Stimulated activated CD4-positive, alpha-beta T cell treated with anti-CD3 and anti-CD28 coated beads, Interleukin-15, amount 100 ng/mL, for 1 hour (primary cell): ENCODE data around the gene FCHSD1.
A peak's percentile ranks its signal among the peaks of the same experiment; 100 is the strongest.

Experiments used
- DNase-seq, 2 donors: peaks; one replicate each; pipeline ENCODE4 v3.0.0-alpha.2; 2020; ENCODE audit warnings: low read depth in 1 of 2, low spot score in 1 of 2

Gene FCHSD1

DNA sequence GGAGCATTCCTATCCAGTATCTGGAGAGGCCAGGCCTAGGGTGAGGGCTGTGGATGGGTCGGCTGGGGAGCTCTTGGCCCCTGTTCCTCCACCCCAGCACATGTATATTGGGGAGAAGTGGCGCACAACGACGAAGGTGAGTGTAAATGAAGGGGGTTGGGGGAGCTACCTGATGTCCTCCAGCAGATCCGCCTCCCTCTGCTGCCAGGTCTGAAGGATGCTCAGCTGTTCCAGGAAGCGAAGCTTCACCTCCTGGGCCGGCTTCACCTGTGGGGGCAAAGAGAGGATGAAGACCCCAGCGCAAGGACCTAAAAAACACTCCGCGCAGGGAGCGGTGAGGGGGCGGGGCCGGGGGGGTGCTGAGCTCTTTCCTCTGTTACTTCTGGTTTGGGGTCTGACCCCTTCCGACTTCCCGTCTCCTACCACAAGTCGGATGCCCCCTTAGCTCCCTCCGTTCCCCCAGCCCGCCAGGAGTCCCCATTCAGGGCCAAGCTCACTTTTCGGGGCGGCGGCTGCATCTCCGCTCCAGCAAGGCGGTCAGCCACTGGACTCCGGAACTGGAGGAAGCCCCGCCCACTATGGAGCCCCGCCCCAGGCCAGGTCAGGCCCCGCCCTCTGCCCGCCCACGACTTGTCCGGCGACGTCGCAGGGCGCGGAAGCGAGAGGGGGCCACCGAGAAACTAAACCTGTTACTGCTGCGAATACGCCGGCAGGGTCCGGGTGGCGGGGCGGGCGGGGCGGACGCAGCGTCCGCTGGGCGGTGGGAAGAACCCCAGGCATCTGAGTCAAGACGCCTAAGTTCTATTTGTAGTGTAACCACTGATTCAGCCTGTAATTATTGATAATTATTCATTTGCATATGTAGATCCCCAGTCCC is at the start of gene FCHSD1:
TSS of gene FCHSD1 (minus strand) at position 568 of the 877 bp plus-strand sequence. CDS start at position 518, 50 bp downstream.
- peak; percentile 66 to 67 for DNase-seq

DNA sequence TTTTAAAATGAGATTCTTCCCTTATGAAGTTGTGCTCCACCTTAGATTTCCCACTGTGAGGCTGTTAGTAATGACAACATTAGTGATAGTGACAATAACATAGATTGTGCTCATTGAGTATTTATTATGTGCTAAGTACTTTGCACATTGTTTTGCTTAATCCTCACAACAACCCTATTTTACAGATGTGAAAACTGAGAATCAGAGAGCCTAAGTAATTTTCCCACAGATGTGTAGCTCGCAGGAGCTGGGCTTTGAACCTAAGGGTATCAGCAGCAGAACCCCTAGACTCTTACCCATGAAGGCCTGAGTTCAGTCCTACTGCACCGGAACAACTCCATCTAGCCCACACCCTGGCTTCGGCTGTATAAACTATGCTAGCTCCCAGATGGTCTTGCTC is 46.4 kb upstream of the FCHSD1 start:
- DNase-seq = no peak

DNA sequence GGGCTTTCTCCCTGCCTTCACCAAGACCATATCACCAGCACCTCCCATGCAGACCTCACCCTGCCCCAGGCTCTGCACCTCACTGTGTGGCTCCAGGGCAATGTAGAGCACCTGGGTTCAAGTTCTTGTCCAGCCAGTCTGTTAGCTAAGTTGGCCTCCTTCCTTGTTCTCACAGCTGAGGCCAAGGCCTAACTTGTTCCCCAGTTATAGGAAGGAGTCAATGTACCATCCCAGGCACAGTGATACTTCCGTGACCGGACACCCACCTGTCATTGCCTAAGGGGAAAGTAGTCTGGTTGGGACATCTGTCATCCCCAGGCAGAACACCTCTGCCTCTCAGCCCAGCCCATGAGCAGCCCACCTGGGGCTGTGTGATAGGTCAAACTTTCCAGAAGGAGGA is 45.2 kb upstream of the FCHSD1 start:
- no peak for DNase-seq

DNA sequence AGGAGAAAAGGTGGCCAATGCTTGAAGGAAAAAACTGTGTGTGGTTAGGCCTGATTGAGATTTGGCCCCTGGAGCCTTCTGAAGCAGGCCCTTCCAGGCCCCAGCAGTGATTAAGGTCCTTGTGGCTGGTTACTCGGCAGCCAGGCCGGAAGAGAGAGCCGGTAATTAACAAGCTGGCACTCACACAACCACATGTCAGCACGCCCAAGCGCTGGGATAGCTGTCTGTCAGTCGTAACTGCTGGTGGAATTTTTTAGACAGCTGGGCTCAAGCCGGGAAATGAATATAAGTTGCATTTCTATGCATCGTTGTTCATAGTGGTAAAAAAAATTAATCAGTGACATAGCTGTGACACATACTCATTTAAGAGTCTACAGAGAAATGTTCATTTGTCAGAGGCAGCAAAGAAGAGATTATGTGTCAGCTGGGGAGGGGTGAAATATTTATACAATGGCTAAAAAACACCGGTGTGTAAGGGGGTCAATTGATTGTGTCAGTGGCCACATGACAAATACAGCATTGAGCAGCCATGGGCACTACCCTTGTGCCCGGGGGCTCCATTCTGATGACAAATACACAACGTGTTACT is 44.5 kb upstream of the FCHSD1 start:
- no peak for DNase-seq

DNA sequence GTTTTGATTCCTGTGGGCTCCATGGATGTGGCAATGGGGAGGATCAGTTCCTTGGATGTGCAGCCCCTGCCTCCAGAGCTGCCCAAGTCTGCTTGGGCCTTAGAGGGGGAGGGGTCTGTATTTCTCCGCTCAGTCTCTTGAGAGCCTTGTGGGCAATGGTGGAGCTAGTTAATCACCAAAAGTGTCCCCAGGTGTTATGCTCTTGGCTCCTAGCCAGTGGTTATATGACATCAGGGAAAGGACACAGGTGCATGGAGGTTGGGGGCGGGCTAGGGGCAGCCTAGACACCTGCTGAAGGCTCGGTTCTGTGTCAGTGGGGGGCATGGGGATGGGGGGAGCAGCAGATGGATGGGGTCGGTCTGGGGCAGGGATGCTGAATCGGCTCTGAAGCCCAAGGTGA is 43.3 kb upstream of the FCHSD1 start:
- DNase-seq = no peak

DNA sequence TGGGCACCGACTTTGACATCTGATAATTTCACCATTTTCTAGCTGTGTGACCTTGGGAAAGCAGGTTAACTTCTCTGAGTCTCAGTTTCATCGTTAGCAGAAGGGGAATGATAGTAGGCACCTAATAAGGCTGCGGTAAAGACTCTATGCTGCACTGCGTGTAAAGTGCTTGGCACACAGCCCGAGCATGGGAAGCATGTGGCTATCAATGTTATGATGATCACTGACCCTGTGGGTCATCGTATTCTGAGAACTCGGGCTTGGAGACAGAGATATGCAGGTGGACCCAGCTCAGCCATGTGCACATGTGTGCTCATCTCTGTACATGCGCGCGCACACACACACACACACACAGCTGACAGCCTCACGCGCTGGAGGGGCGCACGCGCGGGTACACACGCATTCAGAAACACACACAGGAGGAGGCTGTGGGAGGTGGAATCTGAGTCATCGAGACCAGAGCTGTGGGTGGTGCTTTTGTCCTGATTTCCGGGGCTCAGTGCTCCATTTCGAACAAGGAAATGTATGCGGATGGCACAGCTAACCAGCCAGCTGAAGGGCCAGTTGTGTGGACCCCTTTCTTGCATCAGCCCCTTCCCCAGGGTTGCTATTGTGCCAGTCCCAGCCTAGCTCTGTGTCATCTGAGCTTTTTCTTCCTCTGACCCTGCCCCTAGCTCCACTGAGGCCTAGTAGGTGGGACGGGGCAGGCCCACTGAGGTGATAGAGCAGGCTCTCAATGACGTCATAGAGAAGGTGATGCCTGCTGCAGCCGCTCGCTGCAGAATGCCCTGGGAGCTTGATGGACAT is 41.9 kb upstream of the FCHSD1 start:
- DNase-seq = peak; percentile 45 to 64

DNA sequence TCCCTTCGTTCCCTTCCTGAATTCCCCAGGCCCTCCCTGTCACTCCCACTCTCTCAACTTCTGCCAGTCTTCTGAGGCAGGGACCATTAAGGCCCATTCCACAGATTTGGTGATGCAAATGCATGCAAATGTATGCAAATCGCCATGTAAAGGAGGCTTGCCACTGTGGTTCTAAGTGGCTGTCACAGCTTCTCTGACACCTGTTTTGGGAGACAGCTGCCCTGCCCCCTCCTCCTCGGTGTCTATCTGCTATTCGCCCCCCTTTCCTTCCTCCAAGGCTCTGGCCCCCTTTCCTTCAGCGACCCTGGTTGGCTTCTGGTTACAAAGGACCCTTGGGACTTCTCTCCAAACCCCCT is 41.3 kb upstream of the FCHSD1 start:
- DNase-seq = no peak

DNA sequence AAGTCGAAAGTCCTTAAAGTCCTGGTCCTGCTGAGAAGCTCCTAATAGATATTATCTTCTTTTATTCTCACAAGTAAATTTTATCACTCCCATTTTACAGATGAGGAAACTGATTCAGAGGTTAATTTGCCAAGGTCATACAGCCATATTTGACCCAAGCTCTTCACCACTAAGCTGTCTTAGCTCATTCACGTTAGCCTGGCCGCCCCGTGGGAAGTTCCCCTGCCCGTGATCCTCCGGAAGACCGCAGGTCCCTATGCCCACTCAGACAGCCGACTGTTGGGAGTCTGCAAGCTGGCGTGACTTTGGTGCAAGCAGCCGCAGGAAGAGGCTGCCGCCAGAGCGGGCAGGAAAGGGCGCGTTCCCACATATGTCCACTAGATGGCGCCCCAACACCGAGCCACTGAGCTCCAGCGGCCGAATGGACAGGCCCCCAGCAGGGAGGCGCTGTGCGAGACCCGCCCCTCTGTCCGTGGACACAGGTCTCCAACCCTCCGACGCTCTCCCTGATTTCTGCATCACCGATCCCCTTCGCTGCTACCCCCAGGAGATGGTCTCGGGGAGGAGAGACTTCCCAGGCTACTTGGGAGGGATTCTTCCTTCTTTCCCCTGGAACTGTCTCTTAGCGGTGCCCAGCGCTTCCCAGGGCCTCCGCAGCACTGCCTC is 40.8 kb upstream of the FCHSD1 start:
- peak; percentile 73 to 86 for DNase-seq

DNA sequence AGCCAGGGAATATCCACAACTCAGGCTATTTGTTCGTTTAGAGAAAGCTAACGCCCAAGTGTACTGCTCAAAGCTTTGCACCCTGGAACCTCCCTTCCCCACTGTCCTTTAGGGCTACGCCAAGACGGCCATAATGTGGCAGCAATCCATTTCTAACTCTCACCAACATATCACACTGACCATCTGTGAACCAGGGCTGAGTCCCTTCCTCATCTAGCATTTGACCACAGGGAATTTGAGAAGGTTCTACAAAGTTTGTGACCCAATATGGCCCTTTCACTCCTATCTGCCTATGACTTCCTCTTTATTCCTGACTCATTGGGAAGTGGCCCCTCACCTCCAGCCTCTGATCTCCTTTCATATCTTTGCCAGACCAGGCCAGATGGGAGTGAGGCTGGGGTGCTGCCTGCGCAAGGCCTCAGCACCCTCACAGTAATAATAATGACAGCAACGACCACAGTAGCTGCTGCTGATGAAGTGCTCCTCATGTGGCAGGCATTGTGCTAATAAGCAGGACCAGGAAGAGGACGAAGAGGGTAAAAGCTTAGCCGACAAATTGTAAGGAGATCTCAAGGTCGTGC is 40.2 kb upstream of the FCHSD1 start:
- no peak for DNase-seq

DNA sequence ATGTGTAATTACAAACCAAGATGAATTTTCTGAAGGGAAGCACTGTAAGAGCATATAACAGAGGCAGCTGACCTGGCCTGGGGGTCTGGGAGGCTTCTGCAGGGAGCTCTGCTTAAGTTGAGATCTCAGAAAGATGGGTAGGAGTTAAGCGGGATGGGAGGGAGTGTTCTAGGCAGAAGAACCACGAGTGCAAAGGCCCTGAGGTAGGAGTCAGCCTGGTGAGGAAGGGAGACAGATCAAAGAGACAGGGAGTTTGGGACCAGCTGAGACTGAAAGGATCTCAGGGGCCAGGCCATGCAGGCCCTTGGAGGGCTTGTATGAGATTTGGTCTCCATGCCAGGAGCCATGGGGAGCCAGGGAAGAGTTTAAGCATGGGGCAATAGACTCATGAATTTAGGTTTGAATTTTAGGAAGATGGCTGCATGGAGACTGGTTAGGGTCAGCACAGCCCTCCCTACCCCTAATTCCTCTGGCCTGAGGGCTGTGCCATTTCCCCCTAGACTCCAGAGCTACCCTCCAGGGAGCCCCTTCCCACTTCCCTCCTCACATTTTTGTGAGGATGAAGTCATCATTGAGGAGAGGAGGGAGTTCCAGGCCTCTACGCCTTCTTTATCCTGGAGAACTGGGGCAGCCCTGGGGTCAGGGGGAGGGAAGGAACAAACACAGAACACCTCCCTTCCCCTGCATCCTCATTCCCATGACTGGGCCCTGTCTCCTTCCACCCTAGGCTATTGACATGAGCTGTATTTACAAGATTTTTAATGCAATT is 35.6 kb upstream of the FCHSD1 start:
- DNase-seq = no peak

DNA sequence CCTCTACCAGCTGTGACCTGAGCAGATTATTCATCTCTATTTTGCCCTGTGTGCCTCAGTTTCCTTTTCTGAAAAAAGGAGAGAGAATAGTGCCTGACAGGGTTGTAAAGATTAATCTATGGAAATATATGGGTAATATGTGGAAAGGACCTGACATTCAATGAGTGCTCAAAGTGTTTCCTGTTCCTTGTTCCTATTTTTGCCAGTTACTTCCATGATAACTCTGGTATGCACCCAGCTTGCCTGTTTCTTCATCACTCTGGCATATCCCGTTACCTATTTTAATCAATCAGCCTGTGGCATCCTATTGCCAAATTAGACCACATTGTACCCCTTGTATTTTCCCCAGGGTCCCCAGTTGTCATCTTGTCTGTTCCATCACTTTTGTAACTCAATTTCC is 34.4 kb upstream of the FCHSD1 start:
- DNase-seq = no peak

DNA sequence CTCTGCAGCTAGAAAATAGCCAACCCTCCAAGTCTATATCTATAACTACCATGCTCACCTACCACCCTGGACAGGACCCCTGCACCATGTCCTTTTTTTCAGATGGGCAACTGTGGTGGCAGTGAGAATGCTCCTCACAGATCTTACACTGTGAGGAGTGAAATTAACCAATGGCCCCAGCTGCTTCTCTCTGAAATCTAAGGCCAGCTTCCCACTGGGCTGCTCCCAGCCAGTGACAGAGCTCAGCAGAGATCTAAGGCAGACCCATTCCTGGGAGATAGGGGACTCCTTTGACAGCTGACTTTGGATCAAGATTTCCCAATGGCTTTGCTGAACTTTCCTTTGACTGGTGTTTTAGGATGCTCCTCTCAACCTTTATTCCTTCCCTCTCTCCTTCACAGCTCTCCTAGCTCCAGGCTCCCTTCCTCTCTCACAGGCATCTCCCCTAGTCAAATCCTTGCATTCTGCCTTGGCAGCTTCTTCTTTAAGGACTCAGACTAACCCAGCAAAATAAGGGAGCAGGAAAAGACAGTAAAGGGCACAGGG is 32.5 kb upstream of the FCHSD1 start:
- DNase-seq = no peak

DNA sequence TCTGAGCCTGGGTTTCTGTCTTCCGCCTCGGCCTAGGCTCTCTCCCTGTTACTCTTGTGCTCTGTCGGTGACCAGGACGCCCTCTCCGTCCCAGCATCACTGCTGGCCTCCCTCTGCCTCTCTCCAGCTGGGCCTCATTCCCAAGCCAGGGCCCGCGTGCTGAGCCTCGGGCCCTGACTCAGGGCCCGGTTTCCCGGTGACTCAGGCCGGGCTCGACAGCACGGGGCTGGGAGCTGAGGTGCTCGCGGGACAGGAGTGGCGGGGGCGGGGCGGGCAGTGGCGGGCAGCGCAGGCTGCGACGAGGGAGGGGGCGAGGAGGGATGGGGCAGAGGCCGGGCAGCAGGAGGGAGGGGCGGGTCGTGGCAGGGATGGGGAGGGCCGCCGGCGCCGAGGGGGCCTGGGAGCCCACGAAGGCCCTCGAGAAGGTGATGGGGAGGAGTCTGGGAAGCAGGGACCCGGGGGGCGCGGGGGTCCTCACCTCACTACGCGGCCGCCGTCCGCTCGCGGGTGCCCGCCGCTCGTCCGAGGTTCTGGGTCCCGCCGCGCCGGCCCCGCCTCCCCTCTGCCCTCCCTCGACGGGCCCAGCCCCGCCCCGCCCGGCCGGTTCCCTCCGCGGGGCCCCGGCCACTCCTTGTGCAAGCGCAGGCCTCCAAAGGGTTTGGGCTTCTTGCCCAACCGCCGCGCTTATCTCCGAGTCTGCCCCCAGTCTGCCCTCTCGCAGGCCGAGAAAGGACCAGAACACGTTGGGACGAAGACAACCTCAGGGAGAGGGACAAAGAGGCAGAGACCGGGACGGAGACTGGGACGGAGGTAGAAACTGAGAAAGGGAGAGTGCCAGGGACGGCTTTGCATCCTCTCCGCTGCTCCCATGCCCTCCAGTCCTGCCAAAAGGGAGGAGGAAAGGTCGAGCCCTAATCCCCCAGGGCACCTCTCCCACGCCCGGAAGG is 30.8 kb upstream of the FCHSD1 start, which contains the start of gene ARAP3:
TSS of gene ARAP3 (minus strand) at position 536 of the 947 bp plus-strand sequence. CDS start 1,744 bp downstream, outside the sequence.
- peak in 1 of 2 donors; percentile 12 for DNase-seq

DNA sequence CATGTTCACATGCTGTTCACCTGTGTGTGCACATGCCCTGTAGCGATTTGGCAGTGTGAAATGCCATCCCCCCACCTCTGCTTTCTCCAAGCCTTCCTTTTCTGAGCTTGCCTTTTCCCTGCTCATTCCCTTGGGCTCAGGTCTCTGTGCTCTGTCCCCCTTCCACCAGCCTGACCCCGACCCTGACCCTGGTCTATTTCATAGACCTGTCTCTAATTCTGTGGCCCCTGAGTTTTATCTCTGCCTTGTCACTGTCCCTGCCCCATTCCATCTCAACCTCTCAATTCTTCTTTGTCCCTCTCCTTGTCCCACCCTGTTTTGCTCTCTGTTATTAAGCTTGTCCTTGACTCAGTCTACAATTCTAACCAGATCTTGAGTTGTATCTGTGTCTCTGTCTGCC is 30.1 kb upstream of the FCHSD1 start:
- no peak for DNase-seq

DNA sequence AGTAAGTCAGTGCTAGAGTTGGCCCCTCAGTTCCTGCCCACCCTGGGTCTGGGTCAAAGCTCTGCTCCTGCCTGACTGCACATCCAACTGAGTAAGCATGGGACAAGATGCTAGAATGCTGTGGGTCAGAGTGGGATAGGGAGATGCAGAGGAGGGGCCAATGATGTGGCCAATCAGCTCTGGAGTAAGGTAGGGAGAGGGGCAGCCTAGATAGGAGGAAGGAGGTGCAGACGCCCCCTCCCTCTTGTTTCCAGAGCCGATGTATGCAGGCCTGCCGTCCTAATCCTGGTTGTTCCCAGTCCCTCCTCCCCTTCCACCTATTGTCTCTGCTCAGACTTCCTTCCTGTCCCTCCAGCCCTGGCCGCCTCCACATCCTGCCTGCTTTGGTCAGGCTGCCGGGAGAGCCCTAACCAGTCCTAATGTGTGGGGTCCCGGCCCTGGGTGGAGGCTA is 29.6 kb upstream of the FCHSD1 start:
- DNase-seq = no peak

DNA sequence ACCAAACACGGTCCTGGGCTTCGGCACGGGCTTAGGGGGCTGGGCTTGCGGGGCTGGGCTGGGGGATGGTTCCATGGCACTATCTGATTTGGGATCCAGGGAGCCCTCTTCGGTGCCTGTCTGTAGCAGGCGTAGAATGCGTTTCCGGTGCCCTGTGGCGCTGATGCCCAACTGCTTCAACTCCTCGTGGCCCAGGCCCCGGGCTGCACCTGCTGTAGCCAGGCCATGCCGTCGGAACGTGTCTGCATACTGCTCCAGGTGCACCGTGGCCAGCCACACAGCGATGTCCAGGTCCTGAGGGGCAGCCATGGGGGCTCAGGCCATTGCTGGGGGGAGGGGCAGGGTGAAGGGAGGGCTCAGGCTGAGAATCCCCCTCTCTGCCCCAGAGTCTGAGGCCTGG is 29.0 kb upstream of the FCHSD1 start:
- no peak for DNase-seq

DNA sequence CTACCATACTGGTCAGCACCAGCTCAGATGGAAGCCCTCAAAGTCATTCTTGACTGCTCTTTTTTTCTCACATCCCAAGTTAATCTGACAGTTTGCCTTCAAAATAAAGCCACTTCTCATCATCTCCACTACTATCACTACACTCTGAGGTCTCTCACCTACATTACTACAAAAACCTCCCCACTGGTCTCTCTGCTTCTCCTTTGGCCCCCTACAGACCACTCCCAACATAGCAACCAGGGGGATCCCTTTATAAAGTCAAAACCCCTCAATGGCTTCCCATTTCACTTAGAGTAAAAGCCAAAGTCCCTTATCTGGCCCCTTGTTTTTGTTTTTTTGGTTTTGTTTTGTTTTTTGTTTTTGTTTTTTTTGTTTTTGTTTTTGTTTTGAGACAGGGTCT is 26.2 kb upstream of the FCHSD1 start:
- DNase-seq = no peak

DNA sequence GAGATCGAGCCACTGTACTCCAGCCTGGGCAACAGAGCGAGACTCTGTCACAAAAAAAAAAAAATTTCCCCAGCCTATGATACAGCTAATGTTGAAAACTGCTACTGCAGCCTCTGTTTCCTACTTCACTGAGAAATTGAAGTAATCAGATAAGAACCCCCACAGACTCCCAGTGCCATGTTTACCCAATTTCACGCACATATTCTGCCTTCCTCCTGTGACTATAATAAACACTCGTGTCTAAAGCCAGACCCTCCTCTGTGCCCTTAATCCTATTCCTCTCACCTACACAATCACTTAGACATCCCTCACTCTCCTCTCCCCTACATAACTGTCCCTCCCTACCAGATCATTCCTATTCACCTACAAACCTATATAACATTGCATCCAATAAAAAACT is 24.5 kb upstream of the FCHSD1 start:
- DNase-seq = no peak

DNA sequence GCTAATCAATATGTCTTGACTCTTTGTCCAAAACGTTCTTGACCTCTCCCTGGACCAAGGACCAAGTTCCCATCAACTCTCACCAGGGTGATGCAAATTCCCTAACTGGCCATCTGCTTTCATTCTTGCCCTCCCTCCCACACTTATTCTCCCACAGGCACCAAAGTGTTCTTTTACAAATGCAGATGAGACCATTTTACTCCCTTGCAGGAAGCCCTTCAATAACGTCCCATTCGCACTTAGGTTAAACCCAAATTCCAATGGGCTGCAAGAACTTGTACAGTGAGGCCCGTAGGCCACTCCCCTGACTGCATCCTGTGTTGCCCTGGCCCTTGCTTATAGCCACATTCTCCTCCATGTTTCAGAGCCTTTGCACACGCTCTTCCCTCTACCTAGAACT is 23.5 kb upstream of the FCHSD1 start:
- DNase-seq = no peak
